ENCODE results near the gene FAT4.

DNA sequence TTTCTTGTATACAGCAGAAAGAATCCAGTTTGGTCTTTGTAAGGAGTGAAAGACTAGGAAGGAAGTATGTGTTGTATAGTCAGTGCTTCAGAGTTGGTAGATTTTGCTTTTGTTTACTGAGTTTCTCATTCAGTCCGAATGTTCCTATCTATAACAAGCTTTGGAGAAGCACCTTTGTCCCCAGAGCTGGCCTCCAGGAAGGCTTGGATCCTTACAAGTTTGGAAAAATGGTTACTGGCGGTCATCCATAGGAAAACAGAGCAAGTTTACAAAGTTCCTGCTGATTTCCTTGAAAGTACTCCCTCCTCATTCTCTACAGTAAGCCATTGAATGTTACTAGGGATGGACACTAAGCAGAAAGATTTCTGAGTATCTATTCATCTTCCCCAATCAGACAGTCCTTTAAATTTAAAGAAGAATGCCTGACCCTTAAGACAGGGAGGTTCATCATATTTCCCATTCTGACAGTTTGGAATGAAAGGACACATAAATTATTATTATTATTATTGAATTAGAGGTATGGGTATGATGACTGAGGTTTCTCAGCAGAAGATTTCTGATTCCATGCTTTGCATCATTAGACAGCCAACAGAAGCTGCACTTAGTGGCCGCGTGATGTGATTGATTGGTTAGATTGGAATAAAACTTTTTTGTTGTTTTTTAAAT lies 35.8 kb downstream of the FAT4 start:
- no peak for TF ChIP-seq CTCF (IDR thresholded peaks at IDR 0.05; ENCODE audit: low read depth, low read length)
- no peak for TF ChIP-seq EZH2phosphoT487 (IDR thresholded peaks at IDR 0.05; ENCODE audit: low read depth)
